IPS-18c (cell line): ENCODE results near the gene MORC4.

ENCODE experiments used
- H3K4me3 ChIP-seq: 2 replicates; pipeline ENCODE4 v1.7.0; 2013; ENCODE audit warnings: low read depth, mild to moderate bottlenecking, low read length, moderate library complexity; ENCODE audit not compliant: insufficient read depth
- H3K9me3 ChIP-seq: one replicate; pipeline ENCODE4 v1.6.1; 2013; ENCODE audit warnings: mild to moderate bottlenecking, low read length, moderate library complexity; ENCODE audit not compliant: control insufficient read depth, insufficient read depth

MORC4 gene

GRCh38 chrX:106898462-106898861 lies 101.5 kb downstream of the MORC4 start:
- peaks cover 2% of the 10 kb centered on the region for H3K9me3 ChIP-seq
- H3K4me3 ChIP-seq, result no peak overlapping the region

- peaks cover 2% of the 10 kb centered on the region for H3K9me3 ChIP-seq
Observed at GRCh38 chrX:106897259-106897658, 102.8 kb downstream of the MORC4 start.

GRCh38 chrX:106894978-106895452 lies 105.0 kb downstream of the MORC4 start:
- peaks cover 2% of the 10 kb centered on the region for H3K9me3 ChIP-seq
- H3K4me3 ChIP-seq, result no peak overlapping the region

More at GRCh38 chrX:106897259-106897658, 102.8 kb downstream of the MORC4 start:
- H3K4me3 ChIP-seq, result no peak overlapping the region

GRCh38 chrX:106894392-106894909 lies 105.6 kb downstream of the MORC4 start:
- H3K9me3 ChIP-seq, result peaks cover 2% of the 10 kb centered on the region
- H3K4me3 ChIP-seq, result no peak overlapping the region

DNA sequence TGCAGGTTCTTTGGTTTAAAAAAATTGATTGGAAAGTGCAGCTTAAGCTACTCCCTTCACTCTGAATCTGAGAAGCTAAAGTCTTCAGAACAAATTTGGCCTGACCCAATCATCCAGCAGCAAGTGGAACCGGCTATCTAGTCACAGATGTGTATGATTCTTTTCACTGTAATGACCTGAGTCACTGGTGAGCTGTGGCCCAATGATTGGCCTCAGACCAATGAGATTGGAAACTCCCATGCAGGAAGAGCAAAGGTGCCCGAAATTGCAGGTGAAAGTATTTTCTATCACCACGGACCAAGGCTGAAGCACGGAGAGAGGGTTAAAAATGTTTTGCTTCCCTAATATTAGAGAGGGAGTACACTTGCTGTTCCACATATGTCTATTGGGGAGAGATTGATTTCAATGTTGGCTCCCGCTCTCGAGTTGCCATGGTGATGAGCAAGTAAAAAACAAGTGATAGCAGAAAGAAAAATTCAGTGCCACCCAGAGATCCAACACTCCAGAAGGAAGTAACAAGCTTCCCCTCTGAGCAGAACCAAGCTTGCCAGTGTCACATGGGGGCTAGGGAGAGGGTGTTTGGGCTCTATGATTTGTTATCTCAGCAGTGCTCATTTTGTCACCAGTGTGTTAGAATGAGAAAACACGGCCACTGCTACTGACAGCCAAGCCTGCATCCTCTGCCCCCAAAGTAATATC lies 108.1 kb downstream of the MORC4 start:
- Histone ChIP-seq H3K9me3 (peaks cover 3% of the 10 kb centered on the region), H3K4me3 (no peak overlapping the region)
